ENCODE results near the gene SYNDIG1. TPM values are rescaled to one million over a fixed set of nuclear protein-coding genes. Genes with fewer than 3 reads are reported as not detected.

SYNDIG1 gene
- total RNA-seq, 4 donors from 2014 or later = 0.20 to 1.3 (median 0.66) TPM; not detected in 1

DNA sequence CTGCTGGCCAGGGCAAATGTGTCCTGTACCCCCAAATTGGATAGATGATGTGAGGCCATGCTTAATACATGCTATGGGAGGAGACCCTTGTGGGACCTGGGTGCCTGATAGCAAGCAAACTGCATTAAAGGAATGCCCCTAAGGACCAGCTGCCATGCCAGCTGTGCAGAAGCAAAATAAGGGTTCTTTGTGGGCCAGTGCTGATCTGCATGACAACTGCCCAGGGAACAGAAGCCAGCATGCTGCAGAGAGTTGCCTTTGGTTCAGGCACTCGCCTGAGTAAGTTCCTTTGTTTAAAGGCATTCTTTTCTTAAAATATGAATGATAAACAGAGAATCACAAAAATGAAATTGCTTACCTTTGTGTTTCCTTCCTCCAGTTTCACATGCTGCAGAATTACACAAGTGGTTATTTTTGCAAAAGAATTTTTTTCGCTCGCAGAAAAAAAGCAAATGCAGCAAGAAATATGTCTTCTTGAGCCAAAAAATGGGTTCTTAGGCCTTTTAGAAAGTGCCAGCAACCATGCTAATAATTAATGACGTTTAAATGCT, 6.9 kb upstream of the SYNDIG1 start:
- H3K27me3 ChIP-seq = peaks cover 0 to 8% (median 2%) of the 10 kb centered on the region in 3 donors
- ATAC-seq = no peak
- intact Hi-C loops (cut with DNase I; ENCODE audit: low total_unique reads) (no loop called here), in situ Hi-C loops (cut with MboI; ENCODE audit: low sequenced_read_pairs in 4 of 4) (loop anchor here in 1 of 4 donors (25.0 kb wide), 1 partner anchor 300 kb away; no protein-coding TSS in a partner anchor)
- no peak overlapping the region for H3K4me3 ChIP-seq
- H3K27ac ChIP-seq = no peak overlapping the region
- no peak for DNase-seq
- H3K4me1 ChIP-seq = no peaks in the 10 kb centered on the region
- no peaks in the 10 kb centered on the region for H3K36me3 ChIP-seq
- H3K9me3 ChIP-seq = no peaks in the 10 kb centered on the region
- no peak for TF ChIP-seq CTCF (IDR thresholded peaks at IDR 0.05 in 4 of 5, conservative IDR thresholded peaks at IDR 0.05 in 1 of 5)
- no peak for TF ChIP-seq POLR2A (IDR thresholded peaks at IDR 0.05)

GRCh38 chr20:24465159-24465558, 4.3 kb upstream of the SYNDIG1 start:
- ATAC-seq = no peak
- intact Hi-C loops (cut with DNase I; ENCODE audit: low total_unique reads) = no loop called here

GRCh38 chr20:24465730-24466129, 3.7 kb upstream of the SYNDIG1 start:
- Histone ChIP-seq H3K4me3 (no peak overlapping the region), H3K4me1 (no peaks in the 10 kb centered on the region), H3K9me3 (no peaks in the 10 kb centered on the region), H3K27ac (no peak overlapping the region), H3K36me3 (no peaks in the 10 kb centered on the region), H3K27me3 (peaks cover 11 to 25% (median 23%) of the 10 kb centered on the region in 3 donors)
- in situ Hi-C loops (cut with MboI; ENCODE audit: low sequenced_read_pairs in 4 of 4) = loop anchor here in 1 of 4 donors (25.0 kb wide), 1 partner anchor 303 kb away; no protein-coding TSS in a partner anchor
- no peak for ATAC-seq
- DNase-seq = no peak
- intact Hi-C loops (cut with DNase I; ENCODE audit: low total_unique reads) = no loop called here
- TF ChIP-seq POLR2A (IDR thresholded peaks at IDR 0.05) = no peak
- no peak for TF ChIP-seq CTCF (IDR thresholded peaks at IDR 0.05 in 4 of 5, conservative IDR thresholded peaks at IDR 0.05 in 1 of 5)

More at GRCh38 chr20:24465159-24465558, 4.3 kb upstream of the SYNDIG1 start:
- Histone ChIP-seq H3K4me3 (no peak overlapping the region), H3K9me3 (no peaks in the 10 kb centered on the region), H3K27ac (no peak overlapping the region), H3K4me1 (no peaks in the 10 kb centered on the region), H3K36me3 (no peaks in the 10 kb centered on the region), H3K27me3 (peaks cover 6 to 19% (median 17%) of the 10 kb centered on the region in 3 donors)
- DNase-seq = no peak
- in situ Hi-C loops (cut with MboI; ENCODE audit: low sequenced_read_pairs in 4 of 4) = loop anchor here in 1 of 4 donors (25.0 kb wide), 1 partner anchor 303 kb away; no protein-coding TSS in a partner anchor
- TF ChIP-seq CTCF (IDR thresholded peaks at IDR 0.05 in 4 of 5, conservative IDR thresholded peaks at IDR 0.05 in 1 of 5) = no peak
- no peak for TF ChIP-seq POLR2A (IDR thresholded peaks at IDR 0.05)

GRCh38 chr20:24468401-24469115, 871 bp upstream of the SYNDIG1 start:
- H3K36me3 ChIP-seq = no peaks in the 10 kb centered on the region
- H3K27me3 ChIP-seq = peaks cover 31 to 38% (median 33%) of the 10 kb centered on the region in 3 donors
- intact Hi-C loops (cut with DNase I; ENCODE audit: low total_unique reads) (no loop called here), in situ Hi-C loops (cut with MboI; ENCODE audit: low sequenced_read_pairs in 4 of 4) (loop anchor here in 1 of 4 donors (25.0 kb wide), 1 partner anchor 306 kb away; no protein-coding TSS in a partner anchor)
- H3K27ac ChIP-seq = no peak overlapping the region
- DNase-seq = no peak
- no peaks in the 10 kb centered on the region for H3K4me1 ChIP-seq
- no peak for ATAC-seq
- TF ChIP-seq POLR2A (IDR thresholded peaks at IDR 0.05) (no peak), CTCF (IDR thresholded peaks at IDR 0.05 in 4 of 5, conservative IDR thresholded peaks at IDR 0.05 in 1 of 5) (no peak)
- H3K4me3 ChIP-seq = no peak overlapping the region
- H3K9me3 ChIP-seq = no peaks in the 10 kb centered on the region

All from gastrocnemius medialis (tissue), 4 donors.